ENCODE results near the gene CNGB1. TPM values are rescaled to one million over a fixed set of nuclear protein-coding genes. Genes with fewer than 3 reads are reported as not detected.
A peak's percentile ranks its signal among the peaks of the same experiment; 100 is the strongest.

CNGB1 gene
- total RNA-seq, 1 experiment from 2014 or later: not detected

- no peak for DNase-seq (ENCODE audit: low read depth)
Measured at GRCh38 chr16:57972306-57972705, 1.4 kb upstream of the CNGB1 start.

GRCh38 chr16:57971848-57972247, 920 bp upstream of the CNGB1 start:
- no peak for DNase-seq (ENCODE audit: low read depth)

DNA sequence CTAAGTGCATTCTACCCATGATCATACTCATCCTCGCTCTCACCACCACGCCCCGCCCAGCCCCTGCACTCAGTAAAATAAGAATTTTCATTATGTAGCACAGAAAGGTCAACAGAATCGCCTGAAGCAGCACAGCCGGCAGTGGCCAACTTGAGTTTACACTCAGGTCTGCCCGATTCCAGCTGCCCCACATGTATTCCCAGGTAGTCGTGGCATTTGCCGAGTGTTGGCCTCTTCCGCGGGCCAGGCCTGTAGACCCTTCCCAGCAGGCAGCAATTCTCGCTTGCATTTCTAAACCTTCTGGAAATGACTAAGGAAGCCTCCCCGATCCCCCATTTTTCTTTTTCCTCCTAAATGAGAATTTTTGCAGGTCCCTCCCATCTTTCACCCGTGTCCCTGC, 609 bp downstream of the CNGB1 start:
- no peak for DNase-seq (ENCODE audit: low read depth)

DNA sequence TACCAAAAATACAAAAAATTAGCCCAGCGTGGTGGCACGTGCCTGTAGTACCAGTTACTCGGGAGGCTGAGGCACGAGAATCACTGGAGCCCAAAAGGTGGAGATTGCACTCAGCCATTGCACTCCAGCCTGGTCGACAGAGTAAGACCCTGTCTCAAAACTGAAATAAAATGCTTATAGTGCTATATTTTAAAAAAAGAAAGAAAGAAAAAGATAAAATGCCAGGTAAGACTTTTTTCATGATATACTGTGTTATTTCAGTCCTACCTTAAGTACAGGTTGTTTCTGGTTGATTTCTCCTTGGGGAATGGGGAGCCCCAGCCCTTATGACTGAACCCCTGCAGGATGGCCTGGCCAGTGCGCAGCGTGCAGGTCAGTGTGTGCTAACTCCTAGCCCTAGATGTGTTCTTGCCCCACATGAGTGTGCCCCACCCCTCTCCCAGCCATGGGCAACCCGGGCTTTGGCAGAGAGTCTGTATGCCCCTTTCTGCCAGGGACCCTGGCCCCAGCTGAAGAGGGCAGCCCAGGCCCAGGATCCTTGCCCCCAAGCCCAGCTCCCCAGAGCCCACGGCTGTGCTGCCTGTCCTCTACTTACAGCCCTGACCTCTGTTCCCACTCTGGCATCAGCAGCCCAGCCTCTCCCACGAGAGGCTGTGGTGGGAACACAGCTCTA, 1.3 kb downstream of the CNGB1 start:
- no peak for DNase-seq (ENCODE audit: low read depth)

DNA sequence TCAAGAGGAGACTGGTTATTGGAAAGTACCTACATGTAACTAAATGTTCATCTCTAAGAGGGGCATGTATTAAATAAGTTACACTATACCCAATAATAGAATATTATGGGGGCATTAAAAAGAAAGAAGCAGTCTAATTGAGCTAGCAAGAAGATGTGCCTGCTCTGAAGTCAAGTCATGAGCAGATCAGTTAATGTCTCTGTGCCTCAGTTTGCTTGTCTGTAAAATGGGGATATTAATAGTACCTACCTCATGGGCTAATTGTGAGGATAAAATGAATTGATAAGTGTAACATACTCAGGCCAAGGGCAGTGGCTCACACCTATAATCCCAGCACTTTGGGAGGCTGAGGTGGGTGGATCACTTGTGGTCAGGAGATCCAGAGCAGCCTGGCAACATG, 3.0 kb downstream of the CNGB1 start:
- no peak for DNase-seq (ENCODE audit: low read depth)

DNA sequence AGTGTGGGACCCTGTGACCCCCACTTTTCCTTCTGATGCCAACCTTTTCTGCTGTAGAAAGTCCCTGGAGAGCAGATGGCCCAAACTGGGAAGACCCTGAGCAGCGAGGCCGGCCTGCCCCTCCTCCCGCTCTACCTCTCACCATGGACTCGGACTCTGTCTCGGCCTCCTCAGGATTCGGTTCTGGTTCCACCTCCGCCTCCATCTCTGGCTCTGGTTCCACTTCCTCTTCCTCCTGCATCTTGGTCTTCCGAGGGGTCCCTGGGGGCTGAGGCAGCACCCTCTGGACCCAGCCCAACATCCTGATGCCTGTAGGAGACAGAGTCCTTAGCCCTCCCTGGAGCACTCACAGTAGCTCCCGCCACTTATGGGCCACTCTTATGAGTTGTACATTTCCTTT, 3.9 kb downstream of the CNGB1 start:
- no peak for DNase-seq (ENCODE audit: low read depth)

DNA sequence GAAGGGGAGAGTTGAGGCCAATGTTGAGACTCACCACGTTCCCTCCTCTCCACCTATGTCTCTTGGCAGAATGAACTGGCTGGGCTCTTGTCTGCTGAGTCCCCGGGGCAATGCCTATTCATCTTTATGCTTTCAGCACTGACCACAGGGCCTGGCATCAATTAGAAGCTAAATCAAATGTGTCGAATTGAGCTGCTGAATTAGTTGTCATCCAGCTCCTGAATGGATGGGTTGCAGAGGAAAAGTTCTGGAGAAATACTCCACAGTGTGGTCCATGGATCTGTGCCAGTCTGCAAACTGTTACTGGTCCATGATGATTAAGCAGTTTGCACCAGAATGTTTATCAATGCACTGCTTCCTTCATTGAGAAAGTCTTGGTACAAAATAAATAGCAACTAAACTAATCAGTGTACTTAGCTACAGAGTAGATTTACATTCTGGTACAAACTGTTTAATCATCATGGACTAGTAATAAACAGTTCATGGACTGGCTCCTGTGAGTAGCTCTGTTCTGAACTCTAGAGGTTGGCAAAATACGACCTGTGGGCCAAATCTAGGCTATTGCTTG, 4.6 kb downstream of the CNGB1 start:
- DNase-seq (ENCODE audit: low read depth): peak; percentile 59

DNA sequence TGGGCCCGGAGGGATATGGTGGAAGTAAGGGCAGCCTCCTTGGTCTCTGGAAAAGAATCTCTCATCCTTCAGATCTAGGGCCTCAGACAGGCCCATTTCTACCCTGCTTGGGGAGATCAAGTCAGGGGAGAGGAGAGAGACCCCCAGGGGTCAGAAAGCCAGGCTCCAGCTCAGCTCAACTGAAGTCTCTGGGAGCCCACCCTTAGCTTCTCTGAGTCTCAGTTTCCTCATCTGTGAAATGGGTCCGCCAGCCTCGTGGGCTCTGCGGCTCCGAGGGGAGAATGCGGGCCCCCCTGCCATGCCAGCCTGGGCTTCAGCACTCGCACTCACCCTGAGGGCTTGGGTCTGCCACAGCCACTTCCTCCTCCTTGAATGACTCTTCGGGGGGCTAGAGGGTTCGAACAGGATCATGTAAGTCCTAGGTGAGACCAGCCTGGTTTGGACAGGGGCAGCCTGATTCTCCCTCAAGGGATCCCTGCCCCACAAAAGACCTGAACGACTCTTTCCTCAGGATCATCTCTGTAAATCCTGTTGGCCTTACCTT, 6.7 kb downstream of the CNGB1 start:
- no peak for DNase-seq (ENCODE audit: low read depth)

GRCh38 chr16:57962756-57963155, 8.2 kb downstream of the CNGB1 start:
- no peak for DNase-seq (ENCODE audit: low read depth)

DNA sequence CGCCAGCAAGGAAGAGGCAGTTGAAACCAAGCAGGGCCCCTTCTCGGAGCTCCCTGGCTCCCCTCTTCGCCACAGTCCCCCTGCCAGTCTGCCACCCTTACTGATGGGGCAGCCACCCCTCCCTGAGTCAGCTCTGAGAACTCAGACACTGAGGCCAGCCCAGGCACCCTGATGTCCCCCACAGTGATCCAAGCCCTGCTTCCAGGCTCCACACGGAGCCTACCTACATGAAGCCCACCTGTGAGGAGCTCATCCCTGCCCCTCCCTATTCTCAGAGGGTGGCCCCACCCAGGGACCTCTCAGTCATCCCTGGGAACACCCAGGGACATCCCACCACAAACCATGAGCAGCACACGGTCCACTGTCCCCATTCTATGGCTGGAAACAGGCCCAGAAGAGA, 8.9 kb downstream of the CNGB1 start:
- DNase-seq (ENCODE audit: low read depth): no peak

- DNase-seq (ENCODE audit: low read depth): no peak
Measured at GRCh38 chr16:57961538-57961937, 9.4 kb downstream of the CNGB1 start.

- DNase-seq (ENCODE audit: low read depth): no peak
Measured at GRCh38 chr16:57960826-57961472, 10.0 kb downstream of the CNGB1 start.

DNA sequence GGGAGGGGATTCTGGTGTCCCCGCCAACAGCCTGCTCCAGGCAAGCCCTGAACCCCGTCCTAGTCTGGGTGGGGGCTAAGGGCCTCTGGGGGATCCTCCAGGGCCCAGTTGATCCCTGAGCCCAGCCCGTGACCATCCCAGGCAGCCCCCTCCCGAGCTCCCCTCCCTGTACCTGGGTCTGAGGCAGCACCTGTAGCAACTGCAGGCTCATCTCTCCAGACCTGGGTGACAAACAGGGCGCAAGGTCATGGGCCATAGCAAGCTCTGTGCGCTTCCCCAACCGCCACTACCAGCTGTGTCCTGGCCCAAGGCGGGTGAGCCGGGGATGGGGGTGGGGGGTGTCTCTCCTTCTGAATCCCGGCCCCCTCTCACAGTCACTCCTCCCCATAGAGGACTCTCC, 10.6 kb downstream of the CNGB1 start:
- no peak for DNase-seq (ENCODE audit: low read depth)

DNA sequence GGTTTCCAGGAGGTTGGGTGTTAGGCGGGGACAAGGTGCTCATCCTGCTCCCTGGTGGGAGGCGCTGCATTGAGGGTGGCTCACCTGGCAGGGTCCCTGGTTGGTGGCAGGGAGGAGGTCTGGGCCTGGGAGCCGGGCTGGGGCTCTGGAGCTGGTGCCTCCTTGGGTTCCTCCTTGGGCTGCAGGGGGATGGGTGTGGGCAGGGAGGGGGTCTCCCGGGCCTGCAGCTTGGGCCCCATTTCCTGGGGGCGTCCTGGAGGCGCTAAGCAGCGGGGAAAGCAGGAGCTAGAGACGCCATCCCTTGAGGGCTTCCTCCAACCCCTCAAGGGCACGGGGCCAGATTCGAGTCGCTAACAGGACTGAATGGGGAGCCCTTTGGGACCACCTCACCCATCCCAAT, 11.1 kb downstream of the CNGB1 start:
- no peak for DNase-seq (ENCODE audit: low read depth)

- DNase-seq (ENCODE audit: low read depth): no peak
Measured at GRCh38 chr16:57959121-57959520, 11.8 kb downstream of the CNGB1 start.

DNA sequence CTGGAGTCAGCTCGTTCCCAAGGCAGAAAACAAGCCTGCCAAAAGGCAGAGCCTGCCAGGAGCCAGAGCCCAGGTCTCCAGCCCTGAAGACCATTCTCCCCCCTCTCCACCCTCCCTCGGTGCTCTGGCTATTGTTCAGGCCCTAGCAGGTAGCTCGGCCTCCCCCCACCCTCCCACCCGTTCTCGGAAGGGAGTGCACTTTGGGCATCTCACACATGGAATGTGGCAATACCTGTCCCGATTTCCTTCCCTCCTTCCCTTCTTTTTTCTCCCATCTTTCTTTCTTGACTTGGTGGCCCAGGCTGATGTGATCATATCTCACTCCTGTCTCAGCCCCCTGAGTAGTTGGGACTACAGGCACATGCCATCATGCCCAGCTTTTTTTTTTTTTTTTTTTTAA, 12.4 kb downstream of the CNGB1 start:
- no peak for DNase-seq (ENCODE audit: low read depth)

GRCh38 chr16:57957673-57958392, 13.1 kb downstream of the CNGB1 start:
- no peak for DNase-seq (ENCODE audit: low read depth)

DNA sequence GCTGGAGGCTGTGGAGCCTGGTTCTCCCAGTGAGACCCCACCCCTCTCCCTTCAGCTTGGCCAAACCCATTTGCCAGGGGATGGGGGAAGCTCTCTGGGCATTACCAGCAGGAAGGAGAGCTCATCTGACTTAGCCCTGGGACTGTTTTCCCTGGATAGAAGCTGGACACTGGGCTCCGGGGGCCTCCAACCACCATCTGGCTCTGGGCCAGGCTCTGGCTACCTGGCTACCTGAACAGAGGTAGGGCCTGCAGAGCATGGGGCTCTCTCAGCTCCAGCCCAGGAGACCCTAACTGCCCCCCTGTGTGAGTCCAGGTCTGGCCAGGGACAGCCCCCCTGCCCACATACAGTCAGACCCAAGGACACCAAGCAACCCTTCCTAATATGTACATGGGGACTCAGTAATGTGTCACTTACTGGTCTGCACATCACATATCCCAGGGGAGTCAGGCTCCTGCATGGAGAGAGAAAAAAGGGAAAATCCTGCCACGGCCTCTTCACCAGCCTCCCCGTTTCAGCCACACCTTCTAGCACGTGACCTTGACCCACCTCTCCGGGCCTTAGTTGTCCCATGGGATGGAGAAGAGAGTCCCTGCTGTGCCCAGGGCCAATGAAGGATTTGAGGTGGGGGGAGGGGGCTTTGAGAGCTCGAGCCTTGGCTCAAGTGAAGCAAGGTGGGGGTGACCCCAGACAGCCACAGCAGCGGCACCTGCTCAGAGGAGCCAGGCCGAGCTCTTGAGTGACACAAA, 13.8 kb downstream of the CNGB1 start:
- no peak for DNase-seq (ENCODE audit: low read depth)

DNA sequence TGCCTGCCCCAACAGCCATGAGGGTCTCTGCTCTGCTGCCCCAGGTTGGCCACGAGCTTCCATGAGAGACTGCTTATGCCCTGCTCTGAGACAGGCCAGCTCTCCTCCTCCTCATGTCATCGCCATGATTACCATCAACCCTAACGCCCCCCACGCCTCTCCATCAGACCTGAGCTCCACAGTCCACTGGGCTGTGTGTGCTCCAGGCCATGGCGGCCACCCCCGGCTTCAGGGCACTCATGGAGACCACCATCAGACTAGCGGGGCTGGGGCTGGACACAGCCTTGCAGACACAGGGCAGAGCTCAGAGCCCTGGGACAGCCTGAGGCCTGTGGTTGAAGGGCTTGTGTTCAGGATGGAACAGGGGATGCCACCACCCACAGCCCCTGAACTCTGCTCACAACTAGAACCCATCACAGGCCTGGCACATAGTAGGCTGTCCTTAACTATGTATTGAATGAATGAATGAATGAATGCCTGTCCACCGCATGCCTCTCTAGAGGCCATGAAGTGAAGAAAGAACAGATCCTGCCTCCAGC, 14.6 kb downstream of the CNGB1 start:
- no peak for DNase-seq (ENCODE audit: low read depth)

DNA sequence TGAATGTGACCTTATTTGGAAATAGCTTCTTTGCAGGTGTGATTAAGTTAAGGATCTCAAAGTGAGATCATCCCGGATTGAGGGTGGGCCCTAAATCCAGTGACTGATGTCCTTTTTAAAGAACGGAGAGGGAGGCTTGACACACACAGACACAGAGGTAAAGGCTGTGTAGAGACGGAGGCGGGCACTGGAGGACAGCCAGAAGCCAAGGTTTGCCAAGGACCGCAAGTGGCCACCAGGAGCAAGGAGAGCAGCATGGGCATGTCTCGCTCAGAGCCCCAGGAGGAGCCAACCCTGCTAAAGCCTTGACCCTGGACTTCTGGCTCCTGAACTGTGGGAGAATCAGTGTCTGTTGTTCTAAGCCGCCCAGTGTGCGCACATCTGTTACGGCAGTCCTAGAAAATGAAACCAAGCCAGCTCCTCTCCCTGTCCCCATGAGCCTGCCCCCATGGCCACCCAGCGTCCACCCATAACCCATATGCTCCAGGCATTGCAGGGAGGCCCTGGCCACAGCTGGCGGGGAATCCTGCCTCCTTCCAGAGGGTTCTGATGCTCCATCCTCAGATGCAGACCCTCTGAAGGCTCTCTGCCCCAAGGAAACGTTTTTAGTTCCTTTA, 15.2 kb downstream of the CNGB1 start:
- DNase-seq (ENCODE audit: low read depth): peak; percentile 59

DNA sequence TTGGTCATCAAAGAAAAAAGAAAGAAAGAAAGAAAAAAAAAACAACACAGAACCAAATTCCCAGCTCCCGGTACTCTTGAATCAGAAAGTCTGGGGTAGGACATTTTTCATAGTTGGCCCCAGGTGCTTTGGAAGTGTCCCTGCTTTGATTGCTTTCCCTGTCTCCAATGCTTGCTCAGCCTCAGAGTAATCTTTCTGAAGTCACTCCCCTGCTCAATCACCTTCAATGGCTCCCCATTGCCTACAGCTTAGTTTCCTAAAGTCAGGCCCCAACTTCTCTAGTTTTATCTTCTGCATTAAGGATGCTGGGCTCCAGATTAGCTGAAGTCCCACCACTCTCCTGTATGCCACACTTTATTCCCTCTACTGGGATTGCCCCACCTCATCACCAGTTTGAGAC, 17.1 kb downstream of the CNGB1 start:
- no peak for DNase-seq (ENCODE audit: low read depth)
